Peyer's patch (tissue), 4 donors: ENCODE results near the gene TTC38.

Source experiments
- POLR2A ChIP-seq, 2 donors: fragments of 450-650 bp; IDR thresholded peaks; one replicate each; pipeline ENCODE4 v1.5.1; 2017; ENCODE audit warnings: antibody characterized with exemption in 2 of 2, mild to moderate bottlenecking in 2 of 2, moderate library complexity in 2 of 2
- TF ChIP-seq, protein P1 (sequence below), 6 experiments: fragments of 450-650 bp in 4 of 6; fragments of 200-600 bp in 2 of 6; sonication (generic) in 1 of 6; IDR thresholded peaks; one replicate each; pipeline ENCODE4 v1.5.1; 2017 to 2019; ENCODE audit warnings: antibody characterized with exemption in 6 of 6, mild to moderate bottlenecking in 3 of 6, moderate library complexity in 1 of 6

DNA sequence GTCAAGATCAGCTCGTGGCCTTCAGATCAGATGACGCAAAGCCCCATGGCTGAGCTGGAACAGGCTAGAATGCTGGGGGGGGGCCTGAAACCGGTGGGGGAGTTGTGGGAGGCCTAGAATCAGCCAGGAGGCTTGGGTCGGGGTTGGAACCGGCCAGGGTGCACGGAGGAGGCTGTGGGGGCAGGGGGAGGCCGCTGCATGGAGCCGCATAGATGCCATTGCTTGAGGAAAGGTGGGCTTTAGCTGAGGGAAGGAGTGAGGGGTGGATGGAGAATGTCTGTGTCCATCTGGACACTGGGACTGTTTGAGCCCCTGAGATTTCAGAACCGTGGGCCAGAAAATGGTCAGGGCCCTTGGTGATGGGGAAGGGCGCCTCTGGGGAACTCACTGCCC is 42.9 kb upstream of the TTC38 start:
- TF ChIP-seq, protein P1, sequence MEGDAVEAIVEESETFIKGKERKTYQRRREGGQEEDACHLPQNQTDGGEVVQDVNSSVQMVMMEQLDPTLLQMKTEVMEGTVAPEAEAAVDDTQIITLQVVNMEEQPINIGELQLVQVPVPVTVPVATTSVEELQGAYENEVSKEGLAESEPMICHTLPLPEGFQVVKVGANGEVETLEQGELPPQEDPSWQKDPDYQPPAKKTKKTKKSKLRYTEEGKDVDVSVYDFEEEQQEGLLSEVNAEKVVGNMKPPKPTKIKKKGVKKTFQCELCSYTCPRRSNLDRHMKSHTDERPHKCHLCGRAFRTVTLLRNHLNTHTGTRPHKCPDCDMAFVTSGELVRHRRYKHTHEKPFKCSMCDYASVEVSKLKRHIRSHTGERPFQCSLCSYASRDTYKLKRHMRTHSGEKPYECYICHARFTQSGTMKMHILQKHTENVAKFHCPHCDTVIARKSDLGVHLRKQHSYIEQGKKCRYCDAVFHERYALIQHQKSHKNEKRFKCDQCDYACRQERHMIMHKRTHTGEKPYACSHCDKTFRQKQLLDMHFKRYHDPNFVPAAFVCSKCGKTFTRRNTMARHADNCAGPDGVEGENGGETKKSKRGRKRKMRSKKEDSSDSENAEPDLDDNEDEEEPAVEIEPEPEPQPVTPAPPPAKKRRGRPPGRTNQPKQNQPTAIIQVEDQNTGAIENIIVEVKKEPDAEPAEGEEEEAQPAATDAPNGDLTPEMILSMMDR (IDR thresholded peaks at IDR 0.05), result no peak
- no peak for TF ChIP-seq POLR2A (IDR thresholded peaks at IDR 0.05)
